NCI-H1092 (cell line): ENCODE measurements around the gene GRM1.

Source experiments
- DNase-seq: peaks from one replicate; lab custom pipeline; 2025; lab: John Stamatoyannopoulos, UW

Gene GRM1

DNA sequence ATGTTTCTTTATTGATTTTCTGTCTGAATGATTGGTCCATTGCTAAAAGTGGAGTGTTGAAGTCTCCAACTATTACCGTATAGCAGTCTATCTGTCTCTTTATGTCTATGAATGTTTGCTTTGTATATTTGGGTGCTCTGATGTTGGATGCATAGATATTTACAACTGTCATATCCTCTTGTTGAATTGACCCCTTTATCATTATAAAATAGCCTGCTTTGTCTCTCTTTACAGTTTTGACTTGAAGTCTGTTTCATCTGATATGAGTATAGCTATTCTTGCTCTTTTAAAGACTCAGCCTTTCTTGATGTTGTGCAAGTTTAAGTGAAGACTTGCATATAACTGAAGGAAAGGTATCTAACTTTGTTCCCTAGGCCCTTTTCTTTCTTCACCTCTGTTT lies 341.0 kb downstream of the GRM1 start:
- DNase-seq, result no peak

DNA sequence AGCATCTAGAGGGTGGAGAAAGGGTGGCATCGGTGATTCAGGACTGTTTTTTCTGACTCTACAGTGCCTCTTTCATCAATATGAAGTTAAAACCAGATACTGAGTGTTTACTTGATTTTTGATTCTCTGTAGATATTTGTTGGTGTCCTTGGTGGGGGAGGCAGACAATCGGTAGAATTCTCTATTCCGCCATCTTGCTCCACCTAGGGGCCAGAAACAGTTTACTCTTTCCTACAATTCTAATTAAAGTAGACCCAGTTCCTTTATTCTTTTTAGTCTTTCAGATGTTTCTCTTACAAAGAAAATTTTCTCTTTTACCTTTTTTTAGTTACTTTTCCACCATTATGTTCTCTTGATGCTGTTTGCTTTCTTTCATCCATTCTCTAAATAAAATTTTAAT lies 352.6 kb downstream of the GRM1 start:
- no peak for DNase-seq

DNA sequence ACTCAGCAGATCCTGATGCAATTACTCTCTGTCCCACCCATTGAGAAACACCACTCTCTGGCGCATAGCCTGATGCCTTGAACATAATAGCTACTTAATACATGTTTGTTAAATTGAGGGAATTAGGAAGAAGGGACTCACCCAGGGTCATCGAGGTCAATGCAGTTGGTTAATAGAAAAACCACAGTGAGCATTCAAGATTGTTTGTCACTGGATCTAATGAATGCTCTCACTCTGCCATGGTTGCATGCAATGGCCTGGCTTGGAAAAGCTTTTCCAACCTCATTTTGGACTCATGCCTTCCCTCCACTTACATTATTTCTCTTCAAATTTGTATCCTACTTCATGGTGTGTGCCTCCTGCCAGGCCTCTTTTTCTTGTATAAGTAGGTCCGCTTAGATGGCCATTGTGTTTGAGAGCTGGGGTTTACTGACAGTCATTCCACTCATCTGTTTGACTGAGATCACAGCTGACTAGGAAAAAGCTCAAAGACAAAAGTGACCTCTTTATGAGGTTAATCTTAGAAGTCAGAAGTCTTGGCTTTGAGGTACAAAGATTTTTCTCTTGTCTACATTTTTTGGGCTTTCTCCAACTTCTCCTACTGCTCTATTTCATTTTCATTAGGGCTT lies 360.0 kb downstream of the GRM1 start:
- no peak for DNase-seq

DNA sequence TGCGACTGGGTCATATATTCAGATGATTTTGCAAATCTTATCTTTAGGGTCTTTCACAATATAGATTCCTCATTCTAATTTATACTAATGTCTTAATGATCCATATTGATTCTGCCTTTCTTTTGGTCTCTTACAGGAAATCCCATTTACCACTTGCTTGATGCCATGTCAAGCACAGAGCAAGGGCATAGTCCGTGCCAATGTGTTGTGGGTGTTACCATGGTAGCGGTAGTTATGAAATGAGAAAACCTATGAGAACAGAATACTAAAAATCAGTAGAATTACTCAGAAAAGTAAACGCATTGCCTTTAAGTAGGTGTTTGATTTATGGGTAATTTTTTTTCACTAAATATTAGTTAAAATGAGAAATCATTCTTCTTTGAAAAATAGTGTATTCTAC lies 360.9 kb downstream of the GRM1 start:
- DNase-seq, result no peak

DNA sequence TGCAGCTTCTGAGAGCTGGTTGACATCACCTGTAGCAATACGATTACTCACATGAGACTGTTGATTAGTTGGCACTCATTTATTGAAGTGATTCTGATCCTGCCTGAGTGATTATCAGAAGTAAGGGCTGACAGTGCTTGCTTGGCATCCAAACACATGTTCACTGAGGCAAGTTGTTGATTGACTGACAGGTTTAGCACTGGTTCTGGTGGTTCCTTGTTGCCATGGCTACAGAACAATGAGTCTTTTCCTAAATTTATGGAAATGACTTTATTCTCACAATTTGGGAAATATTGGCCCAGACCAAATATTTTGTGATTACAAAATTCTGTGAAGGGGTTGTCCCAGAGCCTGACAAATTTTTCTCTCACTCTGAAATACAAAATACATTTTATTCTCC lies 368.8 kb downstream of the GRM1 start:
- no peak for DNase-seq

DNA sequence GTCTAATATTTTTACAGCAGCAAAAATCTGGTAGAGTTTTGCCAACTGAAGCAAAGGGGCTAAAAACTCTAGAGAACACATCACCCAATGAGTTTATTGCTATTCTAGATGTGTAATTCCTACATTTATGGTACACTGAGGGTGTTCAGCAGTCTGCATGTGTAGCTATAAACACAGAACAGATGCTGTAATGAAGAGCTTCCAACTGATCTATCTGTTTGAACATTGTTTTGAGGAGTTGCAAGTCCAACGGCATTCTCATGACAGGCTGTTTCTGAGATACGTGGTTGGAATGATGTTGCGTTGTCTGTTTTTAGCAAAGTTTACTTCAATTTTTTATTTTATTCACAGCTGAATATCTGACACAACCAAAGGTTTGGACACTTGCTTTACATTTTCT lies 373.6 kb downstream of the GRM1 start:
- DNase-seq, result no peak

DNA sequence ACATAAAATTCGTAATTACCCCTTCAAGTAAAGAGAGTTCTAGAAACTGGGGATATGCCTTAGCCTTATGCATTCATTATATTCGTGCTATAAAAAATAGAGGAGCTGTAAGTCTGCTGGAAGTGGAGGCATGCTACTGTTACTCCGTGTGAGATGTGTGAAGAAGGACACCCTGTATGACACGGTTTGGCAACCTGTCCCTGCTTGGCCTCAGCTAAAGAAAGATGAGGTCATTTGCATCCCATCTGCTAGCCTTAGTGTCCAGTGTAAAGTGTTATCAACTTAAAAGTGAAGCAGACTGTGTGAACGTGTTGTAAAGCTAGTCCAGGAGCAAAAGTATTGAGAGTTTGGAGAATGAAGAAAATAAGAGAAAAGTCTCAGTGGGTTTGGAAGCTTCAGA lies 379.7 kb downstream of the GRM1 start:
- no peak for DNase-seq

DNA sequence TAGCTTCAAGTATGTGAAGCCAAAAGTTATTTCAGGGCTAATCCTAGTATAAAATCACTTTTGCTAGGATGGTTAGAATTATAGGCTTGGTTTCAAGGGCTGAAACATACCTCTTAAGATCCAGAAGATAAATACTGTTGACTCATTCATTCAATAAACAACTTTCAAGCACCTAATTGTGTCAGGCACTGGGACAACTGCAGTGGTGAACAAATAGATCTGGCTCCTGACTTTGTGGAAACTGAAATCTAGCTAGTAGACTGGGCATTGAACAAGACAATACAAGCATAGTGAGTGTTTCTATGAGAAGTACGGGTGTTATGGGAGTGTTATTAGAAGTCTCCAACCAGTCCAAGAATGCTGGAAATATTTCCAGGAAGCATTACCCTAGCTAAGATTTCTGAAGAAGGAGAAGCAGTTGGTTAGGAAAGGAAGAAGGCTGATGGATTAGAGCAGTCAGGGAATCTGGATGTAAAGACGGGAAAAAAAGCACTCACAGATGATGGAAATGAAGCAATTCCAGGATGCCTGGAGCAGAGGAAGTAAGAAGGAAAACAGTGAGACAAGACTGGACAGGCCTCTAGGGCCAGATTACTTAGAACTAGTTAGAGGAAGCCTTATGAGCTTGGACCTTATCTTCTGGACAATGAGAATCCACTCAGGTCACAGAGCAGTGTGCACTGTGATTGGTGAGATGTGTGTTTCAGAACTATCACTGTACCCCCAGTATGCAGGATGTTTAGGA lies 382.2 kb downstream of the GRM1 start:
- no peak for DNase-seq

DNA sequence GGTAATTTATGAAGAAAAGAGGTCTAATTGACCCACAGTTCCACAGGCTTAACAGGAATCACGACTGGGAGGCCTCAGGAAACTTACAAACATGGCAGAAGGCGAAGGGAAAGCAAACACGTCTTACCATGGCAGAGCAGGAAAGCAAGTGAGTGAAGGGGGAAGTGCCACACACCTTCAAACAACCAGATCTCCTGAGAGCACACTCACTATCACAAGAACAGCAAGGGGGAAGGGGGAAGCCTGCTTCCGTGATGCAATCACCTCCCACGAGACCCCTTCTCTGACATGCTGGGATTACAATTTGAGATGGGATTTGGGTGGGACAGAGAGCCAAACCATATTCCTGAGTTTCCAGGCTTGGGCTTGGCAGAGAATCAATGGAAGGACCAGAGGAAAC lies 390.7 kb downstream of the GRM1 start:
- no peak for DNase-seq

DNA sequence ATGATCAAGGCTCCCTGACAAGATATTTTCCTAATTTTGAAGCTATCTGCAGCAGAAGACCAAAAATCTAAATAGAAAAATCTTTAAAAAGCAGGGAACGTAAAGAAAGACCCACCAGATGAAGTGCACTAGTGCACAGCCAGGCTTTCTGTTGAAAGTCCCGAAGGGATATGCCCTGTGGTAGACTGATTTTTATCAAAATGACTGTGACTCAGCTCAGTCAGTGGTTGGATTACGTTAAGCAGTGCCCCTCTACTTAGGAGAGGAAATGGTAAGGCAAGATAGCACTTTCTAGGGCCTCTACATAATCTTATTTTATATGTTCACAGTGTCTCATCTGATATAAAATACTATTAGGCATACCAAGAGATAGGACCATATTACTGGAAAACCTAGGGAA lies 391.4 kb downstream of the GRM1 start:
- no peak for DNase-seq

DNA sequence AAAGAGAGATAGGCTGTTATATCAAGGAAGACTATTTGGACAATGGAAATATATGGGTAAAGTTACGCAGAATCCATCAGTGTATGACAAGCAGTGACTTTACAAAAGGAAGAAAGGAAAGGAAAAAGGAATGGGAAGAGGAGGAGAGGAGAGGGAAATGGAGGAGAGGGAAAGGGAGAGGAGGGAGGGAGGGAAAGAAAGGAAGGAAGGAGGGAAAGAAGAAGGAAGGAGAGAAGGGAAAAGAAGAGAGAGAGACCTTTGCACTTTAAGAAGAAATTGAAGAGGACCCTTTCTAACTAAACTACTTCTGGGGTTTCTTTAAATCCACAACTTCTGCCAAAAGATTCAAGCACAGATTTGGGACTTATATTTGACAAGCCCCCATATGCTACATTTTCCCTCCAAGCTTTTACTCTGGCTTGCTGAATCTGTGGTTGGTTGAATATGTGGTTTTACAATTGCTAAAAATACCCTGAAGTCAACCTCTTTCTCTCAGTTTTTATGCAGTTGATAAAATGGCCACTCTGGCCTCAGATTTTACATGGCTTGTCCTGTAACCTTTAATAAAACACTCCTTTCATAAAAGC lies 394.0 kb downstream of the GRM1 start:
- DNase-seq, result no peak

DNA sequence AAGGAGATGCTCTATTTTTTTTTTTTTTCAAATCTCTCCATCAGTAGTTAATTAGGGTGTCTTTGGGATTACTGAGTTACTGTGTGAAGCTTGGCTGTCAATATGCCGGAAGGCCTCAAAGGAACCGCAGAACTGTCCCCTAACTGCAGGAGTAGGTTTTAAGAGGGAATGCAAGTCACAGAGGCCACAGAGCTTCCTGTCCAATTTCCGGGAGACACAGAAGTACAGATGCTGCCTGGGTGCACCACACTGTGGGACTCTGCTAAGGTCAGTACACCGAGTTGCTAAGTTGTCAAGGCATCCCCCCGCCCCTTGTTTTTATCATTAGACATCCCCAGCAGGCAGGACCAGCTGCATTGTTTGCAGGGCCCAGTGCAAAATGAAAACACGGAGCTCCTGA lies 394.6 kb downstream of the GRM1 start:
- DNase-seq, result no peak

DNA sequence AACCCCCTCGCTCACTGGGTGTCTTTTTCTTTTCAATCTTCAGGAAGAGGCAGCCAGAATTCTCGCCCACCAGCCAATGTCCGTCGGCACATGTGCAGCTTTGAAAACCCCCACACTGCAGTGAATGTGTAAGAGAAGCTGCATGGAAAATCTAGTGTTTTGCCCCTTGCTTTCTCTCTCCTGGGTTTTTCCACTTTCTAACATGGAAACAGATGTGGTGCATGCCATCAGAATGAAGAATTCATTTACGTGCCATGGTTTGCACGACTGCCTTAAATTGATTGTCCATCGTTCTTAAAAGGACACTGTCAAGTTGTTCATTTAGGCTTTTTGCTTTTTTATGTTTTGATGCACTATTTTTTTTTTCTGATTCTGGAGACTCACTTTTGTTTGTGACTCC lies 397.7 kb downstream of the GRM1 start:
- DNase-seq, result no peak

DNA sequence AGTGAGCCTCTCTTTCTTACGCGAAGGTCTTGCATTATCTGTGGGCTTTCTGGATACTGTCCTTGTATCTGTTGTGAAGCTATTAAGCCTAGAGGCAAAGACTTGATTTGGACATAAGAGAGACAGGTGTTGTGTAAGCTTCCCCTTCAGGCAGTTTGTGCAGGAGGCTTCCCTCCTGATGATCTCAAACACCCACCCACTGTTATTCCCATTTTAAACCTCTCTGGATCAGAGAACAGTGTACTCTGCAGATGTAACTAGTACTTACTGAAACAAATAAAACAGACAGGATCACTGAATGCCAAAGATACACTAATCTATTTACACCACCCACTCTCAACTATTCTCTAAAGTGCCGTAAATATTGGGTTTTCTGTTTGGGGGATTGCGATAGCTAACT lies 401.0 kb downstream of the GRM1 start:
- no peak for DNase-seq

DNA sequence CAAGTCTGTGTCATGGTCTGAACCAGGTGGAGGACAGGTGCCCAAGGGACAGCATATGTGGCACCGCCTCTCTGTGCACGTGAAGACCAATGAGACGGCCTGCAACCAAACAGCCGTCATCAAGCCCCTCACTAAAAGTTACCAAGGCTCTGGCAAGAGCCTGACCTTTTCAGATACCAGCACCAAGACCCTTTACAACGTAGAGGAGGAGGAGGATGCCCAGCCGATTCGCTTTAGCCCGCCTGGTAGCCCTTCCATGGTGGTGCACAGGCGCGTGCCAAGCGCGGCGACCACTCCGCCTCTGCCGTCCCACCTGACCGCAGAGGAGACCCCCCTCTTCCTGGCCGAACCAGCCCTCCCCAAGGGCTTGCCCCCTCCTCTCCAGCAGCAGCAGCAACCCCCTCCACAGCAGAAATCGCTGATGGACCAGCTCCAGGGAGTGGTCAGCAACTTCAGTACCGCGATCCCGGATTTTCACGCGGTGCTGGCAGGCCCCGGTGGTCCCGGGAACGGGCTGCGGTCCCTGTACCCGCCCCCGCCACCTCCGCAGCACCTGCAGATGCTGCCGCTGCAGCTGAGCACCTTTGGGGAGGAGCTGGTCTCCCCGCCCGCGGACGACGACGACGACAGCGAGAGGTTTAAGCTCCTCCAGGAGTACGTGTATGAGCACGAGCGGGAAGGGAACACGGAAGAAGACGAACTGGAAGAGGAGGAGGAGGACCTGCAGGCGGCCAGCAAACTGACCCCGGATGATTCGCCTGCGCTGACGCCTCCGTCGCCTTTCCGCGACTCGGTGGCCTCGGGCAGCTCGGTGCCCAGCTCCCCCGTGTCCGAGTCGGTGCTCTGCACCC lies 405.2 kb downstream of the GRM1 start:
- no peak for DNase-seq

DNA sequence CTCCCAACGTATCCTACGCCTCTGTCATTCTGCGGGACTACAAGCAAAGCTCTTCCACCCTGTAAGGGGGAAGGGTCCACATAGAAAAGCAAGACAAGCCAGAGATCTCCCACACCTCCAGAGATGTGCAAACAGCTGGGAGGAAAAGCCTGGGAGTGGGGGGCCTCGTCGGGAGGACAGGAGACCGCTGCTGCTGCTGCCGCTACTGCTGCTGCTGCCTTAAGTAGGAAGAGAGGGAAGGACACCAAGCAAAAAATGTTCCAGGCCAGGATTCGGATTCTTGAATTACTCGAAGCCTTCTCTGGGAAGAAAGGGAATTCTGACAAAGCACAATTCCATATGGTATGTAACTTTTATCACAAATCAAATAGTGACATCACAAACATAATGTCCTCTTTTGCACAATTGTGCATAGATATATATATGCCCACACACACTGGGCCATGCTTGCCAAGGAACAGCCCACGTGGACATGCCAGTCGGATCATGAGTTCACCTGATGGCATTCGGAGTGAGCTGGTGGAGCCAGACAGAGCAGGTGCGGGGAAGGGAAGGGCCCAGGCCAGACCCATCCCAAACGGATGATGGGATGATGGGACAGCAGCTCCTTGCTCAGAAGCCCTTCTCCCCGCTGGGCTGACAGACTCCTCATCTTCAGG lies 406.0 kb downstream of the GRM1 start:
- no peak for DNase-seq

DNA sequence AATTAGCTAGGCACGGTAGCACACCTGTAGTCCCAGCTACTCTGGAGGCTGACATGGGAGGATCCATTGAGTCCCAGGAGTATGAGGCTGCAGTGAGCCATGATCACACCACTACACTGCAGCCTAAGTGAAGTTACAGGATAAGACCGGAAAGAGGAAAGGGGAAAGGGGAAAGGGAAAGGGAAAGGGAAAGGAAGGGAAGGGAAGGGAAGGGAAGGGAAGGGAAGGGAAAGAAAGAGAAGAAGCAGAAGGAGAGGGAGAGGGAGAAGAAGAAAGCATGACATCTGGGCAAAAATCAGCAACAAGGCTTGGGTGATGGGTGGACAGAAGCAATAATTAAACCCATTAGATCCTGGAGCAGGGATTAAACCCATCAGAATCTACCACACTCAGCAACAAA lies 413.0 kb downstream of the GRM1 start:
- DNase-seq, result no peak

DNA sequence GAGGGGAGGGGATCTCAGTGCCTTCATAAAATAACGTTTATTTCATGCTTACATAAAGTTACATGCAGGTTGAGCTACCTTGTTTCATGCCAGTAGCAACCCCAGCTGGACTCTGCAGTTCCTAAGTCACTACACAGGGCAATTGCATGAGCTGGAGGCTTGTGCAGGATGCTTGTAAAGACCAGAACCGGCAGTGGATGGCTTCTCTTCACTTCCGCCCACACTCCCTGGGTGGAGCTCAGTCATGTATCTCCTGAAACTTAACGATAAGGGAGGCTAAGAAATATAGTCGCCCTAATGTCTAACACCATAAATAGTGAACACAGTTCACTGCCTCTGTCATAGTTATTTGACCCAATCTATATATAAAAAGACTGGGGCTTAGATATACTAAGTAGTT lies 415.3 kb downstream of the GRM1 start:
- no peak for DNase-seq

DNA sequence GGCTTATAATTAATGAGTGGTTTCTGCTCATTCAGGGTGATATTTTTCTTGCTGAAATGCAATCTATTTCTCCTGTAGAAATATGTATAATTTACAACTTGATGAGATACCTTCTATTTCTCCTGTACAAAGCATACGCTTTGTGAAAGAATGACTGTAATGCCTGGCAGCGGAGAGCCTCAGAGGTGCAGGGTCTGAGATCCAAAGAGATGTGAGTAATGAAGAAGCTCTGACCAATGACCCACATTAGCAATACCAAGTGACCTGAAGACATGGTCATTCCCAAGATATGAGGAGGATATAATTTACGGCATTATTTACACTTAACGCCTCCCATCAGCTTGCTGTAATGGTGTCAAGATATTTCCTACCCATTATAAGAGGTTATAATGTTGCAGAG lies 416.4 kb downstream of the GRM1 start:
- no peak for DNase-seq

DNA sequence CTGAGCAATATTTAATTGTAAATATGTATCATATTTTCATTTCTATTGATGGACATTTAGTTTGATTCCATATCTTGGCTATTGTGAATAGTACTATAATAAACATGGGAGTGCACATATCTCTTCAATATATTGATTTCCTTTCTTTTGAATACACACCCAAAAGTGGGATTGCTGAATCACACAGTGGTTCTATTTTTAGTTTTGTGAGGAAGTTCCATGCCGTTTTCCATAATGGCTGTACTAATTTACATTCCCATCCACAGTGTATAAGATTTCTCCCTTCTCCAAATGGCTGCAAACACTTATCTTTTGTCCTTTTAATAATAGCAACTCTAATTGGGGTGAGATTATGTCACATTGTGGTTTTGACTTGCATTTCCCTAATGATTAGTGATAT lies 428.0 kb downstream of the GRM1 start:
- no peak for DNase-seq

DNA sequence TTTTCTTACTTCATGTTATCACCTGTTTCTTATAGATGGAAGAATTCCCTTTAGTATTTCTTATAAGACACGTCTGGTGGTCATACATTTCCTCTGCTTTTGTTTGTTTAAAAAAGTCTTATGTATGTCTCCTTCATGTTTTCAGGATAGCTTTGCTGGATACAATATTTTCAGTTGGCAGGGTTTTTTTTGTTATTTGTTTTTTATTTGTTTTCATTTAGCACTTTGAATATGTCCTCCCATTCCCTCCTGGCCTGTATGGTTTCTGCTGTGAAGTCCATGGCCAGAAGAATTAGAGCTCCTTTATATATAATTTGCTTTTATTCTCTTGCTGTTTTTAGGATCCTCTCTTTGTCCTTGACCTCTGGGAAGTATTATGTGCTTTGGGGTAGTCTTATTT lies 432.1 kb downstream of the GRM1 start:
- DNase-seq, result no peak

DNA sequence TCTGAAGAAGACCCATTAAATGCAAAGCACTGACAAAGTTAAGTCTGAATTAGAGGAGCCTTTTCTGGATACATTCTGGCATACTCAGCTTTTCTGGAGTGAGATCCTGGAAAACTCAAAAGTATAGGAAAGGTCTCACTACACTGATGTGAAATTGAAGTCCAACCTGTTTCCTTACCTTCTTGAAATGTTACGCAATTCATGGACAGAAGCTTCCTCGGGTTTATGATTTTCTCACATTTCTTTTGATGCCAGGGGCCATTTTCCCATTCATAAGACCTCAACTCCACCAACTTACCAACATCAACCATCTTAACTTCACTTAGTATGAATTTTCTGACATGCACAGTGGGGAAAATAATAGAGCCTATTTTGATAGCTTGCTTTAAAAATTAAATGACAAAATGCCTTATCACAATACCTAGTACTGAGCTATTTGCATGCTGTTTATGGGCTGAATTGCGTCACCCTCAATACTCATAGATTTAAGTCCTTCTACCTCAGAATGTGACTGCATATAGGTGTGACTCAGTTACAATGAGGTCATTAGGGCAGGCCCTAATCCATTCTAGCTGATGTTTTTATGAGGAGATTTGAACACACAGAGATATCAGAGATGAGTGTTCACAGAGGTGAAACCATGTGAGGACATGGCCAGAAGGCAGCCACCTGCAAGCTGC lies 441.4 kb downstream of the GRM1 start:
- DNase-seq, result no peak
